Loucy (cell line): ENCODE data around the gene CNTN4.
"Not testable (repeated sequence)": the region's sequence is repeated elsewhere in the genome, so short reads cannot be mapped to it uniquely, and the experiment has no call there.

Source experiments
- EZH2phosphoT487 ChIP-seq: fragments of 200-600 bp; IDR thresholded peaks from 2 replicates; pipeline ENCODE4 v1.6.1; 2018; ENCODE audit warnings: antibody characterized with exemption, mild to moderate bottlenecking, moderate library complexity, borderline replicate concordance
- TF ChIP-seq, protein P1 (sequence below): fragments of 200-600 bp; sonication (generic); conservative IDR thresholded peaks from 2 replicates; pipeline ENCODE4 v1.5.1; 2014; ENCODE audit warnings: mild to moderate bottlenecking, antibody characterized with exemption, low read length

DNA sequence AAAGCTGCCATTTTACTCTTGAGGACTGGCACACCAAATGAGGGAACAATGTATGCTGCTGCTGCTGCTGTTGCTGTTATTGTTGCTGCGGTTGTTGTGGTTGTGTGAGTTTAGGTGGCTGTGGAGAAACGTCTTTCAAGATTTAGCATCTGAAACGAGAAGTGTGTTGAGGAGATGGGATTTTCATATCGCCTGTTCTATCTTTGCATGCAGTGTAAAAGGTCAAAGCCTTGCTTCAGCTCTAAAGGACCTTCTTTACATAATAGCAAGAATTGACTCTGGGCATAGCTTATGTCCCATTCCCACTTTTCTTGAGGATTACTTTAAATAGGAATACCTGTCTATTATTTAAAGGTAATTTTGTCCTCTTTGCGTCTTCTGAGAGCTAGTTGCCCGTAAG lies 436.1 kb downstream of the CNTN4 start:
- TF ChIP-seq, protein P1, sequence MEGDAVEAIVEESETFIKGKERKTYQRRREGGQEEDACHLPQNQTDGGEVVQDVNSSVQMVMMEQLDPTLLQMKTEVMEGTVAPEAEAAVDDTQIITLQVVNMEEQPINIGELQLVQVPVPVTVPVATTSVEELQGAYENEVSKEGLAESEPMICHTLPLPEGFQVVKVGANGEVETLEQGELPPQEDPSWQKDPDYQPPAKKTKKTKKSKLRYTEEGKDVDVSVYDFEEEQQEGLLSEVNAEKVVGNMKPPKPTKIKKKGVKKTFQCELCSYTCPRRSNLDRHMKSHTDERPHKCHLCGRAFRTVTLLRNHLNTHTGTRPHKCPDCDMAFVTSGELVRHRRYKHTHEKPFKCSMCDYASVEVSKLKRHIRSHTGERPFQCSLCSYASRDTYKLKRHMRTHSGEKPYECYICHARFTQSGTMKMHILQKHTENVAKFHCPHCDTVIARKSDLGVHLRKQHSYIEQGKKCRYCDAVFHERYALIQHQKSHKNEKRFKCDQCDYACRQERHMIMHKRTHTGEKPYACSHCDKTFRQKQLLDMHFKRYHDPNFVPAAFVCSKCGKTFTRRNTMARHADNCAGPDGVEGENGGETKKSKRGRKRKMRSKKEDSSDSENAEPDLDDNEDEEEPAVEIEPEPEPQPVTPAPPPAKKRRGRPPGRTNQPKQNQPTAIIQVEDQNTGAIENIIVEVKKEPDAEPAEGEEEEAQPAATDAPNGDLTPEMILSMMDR = not testable (repeated sequence)
- TF ChIP-seq EZH2phosphoT487 = not testable (repeated sequence)
